Measurements from ENCODE around the gene SHISA9. TPM values are rescaled to one million over a fixed set of nuclear protein-coding genes. Genes with fewer than 3 reads are reported as not detected.

The SHISA9 gene
- total and polyA plus RNA-seq, 8 donors: 0.15 to 1.3 (median 0.38) TPM; not detected in 4

DNA sequence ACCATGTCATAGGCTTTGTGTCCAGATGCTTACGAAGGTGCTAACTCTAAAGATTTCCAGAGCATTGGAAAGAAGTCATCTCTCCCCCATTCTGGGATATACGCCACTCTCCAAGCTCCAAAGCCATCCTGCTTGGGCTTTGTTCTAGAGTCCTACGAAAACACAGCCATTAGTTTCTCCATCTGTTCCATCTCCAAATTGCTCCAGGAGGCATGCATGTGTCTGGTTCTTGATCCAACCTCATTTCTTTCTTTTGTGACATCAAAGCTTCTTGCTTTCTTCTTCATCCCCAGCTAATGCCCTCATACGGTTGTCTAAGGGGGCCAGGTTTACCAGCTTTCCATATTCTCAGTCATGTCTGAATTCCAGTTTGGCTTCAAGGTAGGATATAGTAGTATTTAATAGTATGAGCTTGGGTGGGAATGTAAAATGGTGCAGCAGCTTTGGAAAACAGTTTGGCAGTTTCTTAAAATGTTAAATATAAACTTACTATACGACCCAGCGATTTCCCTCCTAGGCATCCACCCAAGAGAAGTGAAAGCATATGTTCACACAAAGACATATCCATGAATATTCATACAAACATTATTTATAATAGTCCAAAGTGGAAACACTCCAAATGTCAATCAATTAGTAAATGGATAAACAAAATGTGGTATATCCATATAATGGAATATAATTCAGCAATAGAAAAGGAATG is 202.6 kb downstream of the SHISA9 start:
- H3K27me3 ChIP-seq: no peaks in the 10 kb centered on the region
- 80 to 93% (median 85%) methylated on average over 6 of the region's 6 CpGs for WGBS, 5 donors
- H3K27ac ChIP-seq: no peak overlapping the region
- H3K4me1 ChIP-seq: no peaks in the 10 kb centered on the region
- TF ChIP-seq EP300 (IDR thresholded peaks at IDR 0.05) (no peak), POLR2AphosphoS5 (IDR thresholded peaks at IDR 0.05) (no peak), POLR2A (IDR thresholded peaks at IDR 0.05) (no peak)
- TF ChIP-seq, protein P1, sequence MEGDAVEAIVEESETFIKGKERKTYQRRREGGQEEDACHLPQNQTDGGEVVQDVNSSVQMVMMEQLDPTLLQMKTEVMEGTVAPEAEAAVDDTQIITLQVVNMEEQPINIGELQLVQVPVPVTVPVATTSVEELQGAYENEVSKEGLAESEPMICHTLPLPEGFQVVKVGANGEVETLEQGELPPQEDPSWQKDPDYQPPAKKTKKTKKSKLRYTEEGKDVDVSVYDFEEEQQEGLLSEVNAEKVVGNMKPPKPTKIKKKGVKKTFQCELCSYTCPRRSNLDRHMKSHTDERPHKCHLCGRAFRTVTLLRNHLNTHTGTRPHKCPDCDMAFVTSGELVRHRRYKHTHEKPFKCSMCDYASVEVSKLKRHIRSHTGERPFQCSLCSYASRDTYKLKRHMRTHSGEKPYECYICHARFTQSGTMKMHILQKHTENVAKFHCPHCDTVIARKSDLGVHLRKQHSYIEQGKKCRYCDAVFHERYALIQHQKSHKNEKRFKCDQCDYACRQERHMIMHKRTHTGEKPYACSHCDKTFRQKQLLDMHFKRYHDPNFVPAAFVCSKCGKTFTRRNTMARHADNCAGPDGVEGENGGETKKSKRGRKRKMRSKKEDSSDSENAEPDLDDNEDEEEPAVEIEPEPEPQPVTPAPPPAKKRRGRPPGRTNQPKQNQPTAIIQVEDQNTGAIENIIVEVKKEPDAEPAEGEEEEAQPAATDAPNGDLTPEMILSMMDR (IDR thresholded peaks at IDR 0.05): no peak
- no peak for DNase-seq
- peaks cover 0 to 14% (median 12%) of the 10 kb centered on the region in 4 donors for H3K9me3 ChIP-seq
- H3K4me3 ChIP-seq: no peak overlapping the region
- H3K36me3 ChIP-seq: no peaks in the 10 kb centered on the region
- intact Hi-C loops (cut with DNase I; ENCODE audit: low total_unique reads): no loop called here

DNA sequence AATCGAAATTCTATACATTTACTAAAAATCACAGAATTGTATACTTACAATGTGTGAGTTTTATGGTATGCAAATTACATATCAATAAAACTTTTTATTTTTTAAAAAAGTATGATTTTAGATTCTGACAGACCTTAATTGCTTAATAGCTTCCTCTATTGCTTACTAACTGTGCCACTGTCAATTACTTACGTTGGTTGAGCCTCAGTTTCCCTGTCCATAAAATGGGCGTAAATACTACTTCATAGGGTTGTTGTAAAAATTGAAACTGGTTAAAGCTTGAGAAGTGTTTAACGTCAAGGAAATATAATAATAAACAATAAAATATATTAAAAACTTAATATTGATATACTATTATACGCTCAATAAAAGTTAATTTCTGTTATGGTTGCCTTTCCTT is 203.4 kb downstream of the SHISA9 start:
- 68 to 80% (median 70%) methylated on average over 5 of the region's 5 CpGs for WGBS, 5 donors
- no peak overlapping the region for H3K4me3 ChIP-seq
- H3K36me3 ChIP-seq: no peaks in the 10 kb centered on the region
- TF ChIP-seq EP300 (IDR thresholded peaks at IDR 0.05) (no peak), POLR2AphosphoS5 (IDR thresholded peaks at IDR 0.05) (no peak), POLR2A (IDR thresholded peaks at IDR 0.05) (no peak)
- TF ChIP-seq, protein P1 (IDR thresholded peaks at IDR 0.05): no peak
- DNase-seq: no peak
- no peaks in the 10 kb centered on the region for H3K27me3 ChIP-seq
- H3K27ac ChIP-seq: no peak overlapping the region
- intact Hi-C loops (cut with DNase I; ENCODE audit: low total_unique reads): no loop called here
- H3K4me1 ChIP-seq: no peaks in the 10 kb centered on the region
- peaks cover 0 to 14% (median 12%) of the 10 kb centered on the region in 4 donors for H3K9me3 ChIP-seq

DNA sequence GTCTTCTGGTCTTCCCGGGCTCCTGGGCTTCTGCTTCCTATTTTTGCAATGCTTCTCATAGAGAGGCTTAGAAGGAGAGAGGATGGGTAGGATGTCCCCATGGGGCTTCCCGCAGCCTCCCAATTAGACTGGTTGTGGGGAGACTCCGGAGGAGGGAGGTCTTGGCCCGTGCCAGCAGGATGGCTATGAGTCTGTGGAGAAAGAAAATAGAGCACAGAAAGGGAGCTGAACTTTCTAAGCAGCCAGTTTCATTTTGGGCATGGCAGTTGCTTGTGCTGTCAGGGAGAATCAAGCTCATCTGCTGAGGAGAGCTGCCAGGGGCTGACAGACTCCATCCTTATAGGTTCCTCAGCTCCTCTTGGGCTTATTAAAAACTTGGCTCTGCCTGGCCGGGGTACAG is 204.0 kb downstream of the SHISA9 start:
- DNase-seq: no peak
- no peak overlapping the region for H3K27ac ChIP-seq
- H3K27me3 ChIP-seq: no peaks in the 10 kb centered on the region
- no peaks in the 10 kb centered on the region for H3K36me3 ChIP-seq
- WGBS, 5 donors: 70 to 85% (median 78%) methylated on average over 4 to 5 of the region's 5 CpGs
- no peaks in the 10 kb centered on the region for H3K4me1 ChIP-seq
- peaks cover 0 to 14% (median 12%) of the 10 kb centered on the region in 4 donors for H3K9me3 ChIP-seq
- intact Hi-C loops (cut with DNase I; ENCODE audit: low total_unique reads): no loop called here
- TF ChIP-seq, protein P1 (IDR thresholded peaks at IDR 0.05): no peak
- TF ChIP-seq POLR2AphosphoS5 (IDR thresholded peaks at IDR 0.05) (no peak), POLR2A (IDR thresholded peaks at IDR 0.05) (no peak), EP300 (IDR thresholded peaks at IDR 0.05) (no peak)
- H3K4me3 ChIP-seq: no peak overlapping the region

DNA sequence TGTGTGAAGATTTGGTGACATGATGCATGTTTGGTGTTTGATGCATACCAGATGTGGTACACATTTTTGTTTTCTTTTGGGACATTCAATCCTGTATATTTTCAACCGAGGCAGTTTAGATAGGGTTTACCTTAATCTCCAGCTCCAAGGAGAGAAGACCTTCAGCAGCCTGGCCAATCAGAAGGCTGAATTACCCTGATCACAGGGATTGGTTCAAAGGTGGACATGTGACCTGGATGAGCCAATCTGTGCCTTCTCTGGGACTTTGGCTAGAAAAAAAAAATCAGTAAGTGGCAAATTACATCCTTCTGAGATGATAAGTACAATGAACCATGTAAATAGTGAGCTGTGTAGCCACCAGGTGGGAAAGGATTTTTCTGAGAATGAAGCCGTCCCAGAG is 205.1 kb downstream of the SHISA9 start:
- Histone ChIP-seq H3K9me3 (peaks cover 0 to 14% (median 12%) of the 10 kb centered on the region in 4 donors), H3K4me3 (no peak overlapping the region), H3K27ac (no peak overlapping the region), H3K4me1 (no peaks in the 10 kb centered on the region), H3K27me3 (no peaks in the 10 kb centered on the region), H3K36me3 (no peaks in the 10 kb centered on the region)
- TF ChIP-seq POLR2AphosphoS5 (IDR thresholded peaks at IDR 0.05): no peak
- TF ChIP-seq, protein P1 (IDR thresholded peaks at IDR 0.05): no peak
- no peak for TF ChIP-seq POLR2A (IDR thresholded peaks at IDR 0.05)
- no peak for TF ChIP-seq EP300 (IDR thresholded peaks at IDR 0.05)
- no peak for DNase-seq
- intact Hi-C loops (cut with DNase I; ENCODE audit: low total_unique reads): no loop called here
- 81 to 95% (median 89%) methylated on average over 2 of the region's 2 CpGs for WGBS, 5 donors

All from stomach (tissue), 9 donors.